SH-SY5Y (cell line): ENCODE measurements around the gene FSHR.

Experiments
- GATA2 ChIP-seq: IDR thresholded peaks from 2 replicates; pipeline ENCODE4 v1.6.1; 2011; ENCODE audit warnings: mild to moderate bottlenecking, low read depth, low read length
- GATA3 ChIP-seq: IDR thresholded peaks from 2 replicates; pipeline ENCODE4 v1.6.1; 2011; ENCODE audit warnings: low read depth, mild to moderate bottlenecking, low read length, moderate library complexity

DNA sequence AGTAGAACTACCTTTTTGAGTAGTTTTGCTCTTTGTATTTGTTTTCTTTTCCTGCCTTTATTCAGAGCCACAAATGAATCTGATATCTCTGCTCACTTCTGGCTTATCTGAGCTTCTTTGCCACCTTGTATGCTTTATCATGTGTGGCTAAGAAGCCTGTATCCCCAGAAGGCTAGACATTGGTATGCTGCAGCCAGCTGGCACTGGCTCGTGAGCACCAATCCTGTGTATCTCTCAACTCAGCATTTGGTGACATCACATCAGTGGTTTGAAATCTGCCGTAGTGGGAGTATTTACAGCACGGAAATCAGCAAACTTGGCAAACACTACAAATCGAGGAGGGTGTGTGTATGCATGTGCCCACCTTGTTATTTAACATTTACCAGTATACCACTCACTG, 215.1 kb downstream of the FSHR start:
- TF ChIP-seq GATA2 (no peak), GATA3 (no peak)
